GM12874 (cell line): ENCODE results near the gene CLCA1.

ENCODE experiments used
- TF ChIP-seq, protein P1 (sequence below): IDR thresholded peaks from 2 replicates; pipeline ENCODE4 v1.5.1; 2011; ENCODE audit warnings: low read depth, mild to moderate bottlenecking, control low read depth, low read length, moderate library complexity; ENCODE audit not compliant: insufficient read depth

The CLCA1 gene

DNA sequence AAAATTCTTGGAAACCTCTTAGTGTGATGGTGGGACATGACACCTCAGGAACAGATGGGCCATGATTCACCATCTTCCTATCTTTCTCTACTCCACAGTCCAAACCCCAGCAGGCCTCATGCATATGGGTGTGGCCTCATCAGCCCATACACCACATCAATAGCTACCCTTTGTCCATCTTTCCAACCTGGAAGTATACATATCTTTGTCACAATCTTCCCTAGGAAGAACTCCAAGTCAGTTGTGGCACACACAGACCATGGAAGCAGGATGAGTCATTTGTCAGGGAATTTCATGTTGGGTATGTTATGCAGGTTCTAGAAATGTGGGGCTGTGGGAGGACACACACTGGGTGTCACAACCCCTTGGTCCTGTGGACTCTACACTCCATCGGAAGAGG lies 47.6 kb downstream of the CLCA1 start:
- TF ChIP-seq, protein P1, sequence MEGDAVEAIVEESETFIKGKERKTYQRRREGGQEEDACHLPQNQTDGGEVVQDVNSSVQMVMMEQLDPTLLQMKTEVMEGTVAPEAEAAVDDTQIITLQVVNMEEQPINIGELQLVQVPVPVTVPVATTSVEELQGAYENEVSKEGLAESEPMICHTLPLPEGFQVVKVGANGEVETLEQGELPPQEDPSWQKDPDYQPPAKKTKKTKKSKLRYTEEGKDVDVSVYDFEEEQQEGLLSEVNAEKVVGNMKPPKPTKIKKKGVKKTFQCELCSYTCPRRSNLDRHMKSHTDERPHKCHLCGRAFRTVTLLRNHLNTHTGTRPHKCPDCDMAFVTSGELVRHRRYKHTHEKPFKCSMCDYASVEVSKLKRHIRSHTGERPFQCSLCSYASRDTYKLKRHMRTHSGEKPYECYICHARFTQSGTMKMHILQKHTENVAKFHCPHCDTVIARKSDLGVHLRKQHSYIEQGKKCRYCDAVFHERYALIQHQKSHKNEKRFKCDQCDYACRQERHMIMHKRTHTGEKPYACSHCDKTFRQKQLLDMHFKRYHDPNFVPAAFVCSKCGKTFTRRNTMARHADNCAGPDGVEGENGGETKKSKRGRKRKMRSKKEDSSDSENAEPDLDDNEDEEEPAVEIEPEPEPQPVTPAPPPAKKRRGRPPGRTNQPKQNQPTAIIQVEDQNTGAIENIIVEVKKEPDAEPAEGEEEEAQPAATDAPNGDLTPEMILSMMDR = no peak

DNA sequence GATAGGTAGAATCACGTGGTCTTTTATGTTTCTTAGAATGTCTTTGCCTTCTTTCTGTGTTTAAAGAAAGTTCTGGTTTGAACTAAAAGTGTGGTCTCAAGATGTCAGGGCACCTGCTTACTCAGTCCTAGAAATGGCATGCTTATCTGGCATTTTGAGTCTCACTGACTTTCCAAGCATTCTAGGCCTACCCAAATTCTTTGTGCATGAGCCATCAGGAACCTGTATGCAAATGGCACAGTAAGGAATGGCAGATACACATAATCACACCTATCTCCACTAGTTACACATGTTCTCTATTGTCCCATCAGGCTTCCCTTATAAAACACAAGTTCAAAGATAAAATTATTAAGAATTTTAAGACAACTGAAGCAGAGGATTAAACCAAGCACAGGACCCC lies 48.6 kb downstream of the CLCA1 start:
- TF ChIP-seq, protein P1 = no peak

DNA sequence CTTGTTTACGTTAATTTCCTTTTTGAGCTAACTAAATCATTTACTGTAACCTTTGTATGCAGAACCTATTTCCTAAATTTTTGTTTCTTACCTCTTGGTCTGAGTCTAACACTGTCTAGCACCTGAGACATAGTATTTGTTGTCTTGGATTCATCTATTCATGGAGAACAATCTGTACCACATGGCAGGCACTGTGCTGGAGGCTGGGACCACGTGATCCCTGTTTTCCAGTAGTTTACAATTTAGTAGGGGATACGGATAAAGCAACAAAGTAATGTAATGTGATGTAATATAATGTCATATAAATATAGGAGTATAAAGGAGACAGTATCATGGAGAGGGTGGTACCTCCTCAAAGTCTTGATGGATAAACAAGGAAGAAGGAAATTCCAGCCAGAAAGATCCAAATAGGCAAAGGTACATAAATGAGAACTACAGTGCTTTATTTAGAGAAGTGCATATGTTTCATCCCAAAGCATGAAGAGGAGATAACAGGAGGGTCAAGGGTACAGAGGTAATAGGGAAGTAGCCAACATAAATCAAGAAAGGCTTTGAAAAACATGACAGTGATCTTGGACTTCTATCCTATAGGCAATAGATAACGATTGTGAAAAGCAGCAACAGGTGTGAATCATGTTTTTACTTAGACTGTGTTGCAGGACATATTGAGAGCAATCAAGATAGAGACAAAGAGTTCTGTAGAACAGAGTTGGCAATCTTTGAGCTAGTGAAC lies 52.2 kb downstream of the CLCA1 start:
- TF ChIP-seq, protein P1 = no peak

GRCh38 chr1:86521522-86521891 lies 52.8 kb downstream of the CLCA1 start:
- TF ChIP-seq, protein P1 = no peak

DNA sequence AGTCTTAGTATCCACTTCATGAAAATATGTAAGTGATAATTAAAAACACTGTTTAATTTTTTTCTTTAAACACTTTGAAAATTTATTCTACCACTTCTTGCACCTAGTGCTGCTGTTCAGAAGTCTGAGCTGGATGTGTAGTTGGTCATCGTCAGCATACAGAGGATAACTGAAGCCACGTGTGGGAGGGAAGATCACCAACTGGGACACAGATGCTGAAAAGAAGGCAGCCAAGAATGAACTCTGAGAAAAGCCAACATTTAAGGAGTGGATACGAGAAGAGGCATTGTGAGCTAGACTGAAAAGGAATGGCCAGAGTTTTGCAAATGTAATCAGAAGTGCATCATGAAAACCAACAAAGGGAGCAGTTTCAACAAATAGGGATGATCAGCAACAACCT lies 53.5 kb downstream of the CLCA1 start:
- TF ChIP-seq, protein P1 = no peak

GRCh38 chr1:86523670-86524354 lies 55.1 kb downstream of the CLCA1 start:
- TF ChIP-seq, protein P1 = no peak

DNA sequence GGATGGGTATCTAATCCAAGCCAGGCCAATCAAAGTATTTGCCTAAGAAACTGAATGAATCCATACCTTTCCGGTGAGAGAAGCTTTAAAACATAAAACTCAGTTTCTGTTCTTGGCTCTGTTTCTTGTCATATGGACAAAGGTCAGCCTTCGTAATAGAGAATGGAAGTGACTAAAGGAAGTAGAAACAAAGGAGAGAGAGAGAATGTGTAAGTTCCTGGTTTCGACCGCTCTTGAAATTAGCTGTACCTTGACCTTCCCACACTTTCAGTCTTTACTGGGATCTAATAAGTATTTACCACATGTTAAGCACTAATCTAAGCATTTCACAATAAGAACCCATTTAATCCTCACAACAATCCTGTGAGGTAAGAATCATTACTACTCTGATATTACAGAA lies 58.6 kb downstream of the CLCA1 start:
- TF ChIP-seq, protein P1 = no peak
